Stimulated activated CD4-positive, alpha-beta T cell treated with anti-CD3 and anti-CD28 coated beads, TNF-alpha, amount 100 ng/mL, for 24 hours (primary cell): Measurements from ENCODE around the gene MS4A1.
"Not testable (repeated sequence)": the region's sequence is repeated elsewhere in the genome, so short reads cannot be mapped to it uniquely, and the experiment has no call there.

Source experiments
- DNase-seq, 3 experiments: peaks; one replicate each; pipeline ENCODE4 v3.0.0-alpha.2; 2020; ENCODE audit warnings: low read depth in 3 of 3

MS4A1 gene

GRCh38 chr11:60502221-60502775, 46.7 kb downstream of the MS4A1 start:
- DNase-seq, result no peak

- no peak for DNase-seq
Measured at GRCh38 chr11:60504219-60504905, 48.7 kb downstream of the MS4A1 start.

DNA sequence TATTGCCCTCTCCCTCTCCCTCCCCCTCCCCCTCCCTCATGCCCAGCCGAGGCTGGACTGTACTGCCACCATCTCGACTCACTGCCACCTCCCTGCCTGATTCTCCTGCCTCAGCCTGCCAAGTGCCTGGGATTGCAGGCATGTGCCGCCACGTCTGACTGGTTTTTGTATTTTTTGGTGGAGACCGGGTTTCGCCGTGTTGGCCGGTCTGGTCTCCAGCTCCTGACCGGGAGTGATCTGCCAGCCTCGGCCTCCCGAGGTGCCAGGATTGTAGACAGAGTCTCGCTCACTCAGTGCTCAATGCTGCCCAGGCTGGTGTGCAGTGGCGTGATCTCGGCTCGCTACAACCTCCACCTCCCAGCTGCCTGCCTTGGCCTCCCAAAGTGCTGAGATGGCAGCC, 54.0 kb downstream of the MS4A1 start:
- DNase-seq, result not testable (repeated sequence)

GRCh38 chr11:60510209-60510608, 54.6 kb downstream of the MS4A1 start:
- DNase-seq, result not testable (repeated sequence)

DNA sequence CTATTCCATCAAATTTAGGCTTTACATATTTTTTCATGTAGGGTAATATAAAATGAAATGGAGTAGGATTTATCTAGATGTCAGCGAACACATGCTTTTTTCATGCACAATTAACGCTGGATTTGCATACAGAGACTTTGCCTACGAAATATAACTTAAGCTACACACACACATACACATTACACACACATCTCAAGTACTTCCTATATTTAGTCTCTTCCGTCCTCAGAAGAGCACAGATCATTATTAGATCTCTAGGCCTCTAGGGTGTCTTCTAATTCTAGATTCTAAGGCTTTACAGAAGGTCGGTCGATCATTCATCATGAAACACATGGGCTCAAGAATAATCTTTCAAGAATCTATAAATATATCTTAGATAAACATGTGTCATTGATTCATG, 55.7 kb downstream of the MS4A1 start:
- no peak for DNase-seq

DNA sequence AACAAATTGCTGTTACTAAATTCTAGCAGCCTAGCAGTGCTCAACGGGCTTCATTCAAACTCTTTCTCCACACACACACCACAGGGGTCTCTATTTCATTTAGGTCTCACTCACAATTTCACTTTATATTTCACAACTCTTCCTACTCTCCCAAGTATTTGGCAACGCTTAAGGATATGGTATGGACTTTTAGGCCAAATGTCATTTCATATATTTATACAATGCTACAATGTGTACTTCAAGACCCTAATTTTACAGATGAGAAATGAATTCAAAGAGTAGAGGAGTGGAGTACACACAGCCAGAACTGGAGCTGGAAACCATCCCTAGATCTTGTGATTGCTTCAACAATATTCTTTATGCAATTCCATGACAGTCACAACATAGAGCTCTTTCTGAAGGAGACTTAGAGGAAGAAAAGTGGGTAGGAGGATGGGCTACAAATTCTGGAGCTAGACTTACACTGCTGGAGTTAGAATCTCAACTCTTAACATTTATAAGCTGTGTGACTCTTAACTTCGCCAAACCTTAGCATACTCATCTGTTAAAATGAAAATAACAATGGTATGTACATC, 57.1 kb downstream of the MS4A1 start:
- DNase-seq, result no peak

GRCh38 chr11:60513496-60514460, 58.1 kb downstream of the MS4A1 start:
- no peak for DNase-seq

DNA sequence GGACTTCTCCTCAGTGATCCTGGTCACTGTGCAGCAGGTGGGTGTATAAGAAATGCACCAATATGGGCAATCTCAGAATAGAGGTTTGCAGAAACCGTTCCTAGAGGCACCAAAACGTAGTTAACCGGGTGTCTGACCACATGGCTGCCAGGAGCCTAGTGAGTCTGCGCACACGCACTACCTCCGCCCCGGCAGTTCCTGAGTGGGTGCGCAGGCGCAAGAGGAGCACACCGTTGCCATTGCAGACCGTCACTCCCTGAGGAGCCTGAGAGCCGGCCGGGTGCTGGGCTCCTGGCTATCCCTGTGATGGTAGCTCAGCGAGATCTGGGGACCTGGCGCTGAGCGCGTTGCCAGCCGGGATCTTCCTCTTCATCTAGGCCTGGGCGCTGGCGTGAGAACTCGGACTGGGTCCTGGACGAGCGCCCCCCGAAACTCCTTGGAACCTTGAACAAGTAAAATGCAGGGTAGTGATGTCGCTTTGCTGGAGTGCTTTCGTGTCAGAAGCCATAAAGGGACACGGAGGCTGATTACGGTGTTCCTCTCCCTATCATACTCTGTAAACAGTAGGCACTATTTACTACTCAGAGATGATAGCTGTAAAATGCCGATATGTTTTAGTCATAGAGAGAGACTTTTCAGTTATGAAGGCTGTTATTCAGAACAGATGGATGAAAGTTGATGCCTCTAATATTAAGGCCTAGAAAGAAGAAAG, 59.7 kb downstream of the MS4A1 start, which contains the start of gene MS4A13:
TSS of gene MS4A13 (plus strand) at position 249 of the 712 bp plus-strand sequence. CDS start 2,692 bp downstream, outside the sequence.
- DNase-seq, result no peak
